Chondrocyte (in vitro differentiated cells): Measurements from ENCODE around the gene GPHA2. TPM values are rescaled to one million over a fixed set of nuclear protein-coding genes. Genes with fewer than 3 reads are reported as not detected.
A peak's percentile ranks its signal among the peaks of the same experiment; 100 is the strongest.

Experiments
- DNase-seq: peaks from one replicate; pipeline ENCODE4 v3.0.0; 2021; ENCODE audit warnings: mixed read lengths, low spot score
- H3K27ac Mint-ChIP-seq: one replicate; pipeline ENCODE4 v1.8.0; 2021; ENCODE audit warnings: mild to moderate bottlenecking, moderate library complexity, mixed read lengths; ENCODE audit not compliant: unreplicated experiment
- H3K27me3 Mint-ChIP-seq: 2 replicates; pipeline ENCODE4 v1.8.0; 2021; ENCODE audit warnings: low read depth, mixed read lengths
- H3K36me3 Mint-ChIP-seq: 2 replicates; pipeline ENCODE4 v1.8.0; 2021; ENCODE audit warnings: low read depth, mixed read lengths
- H3K4me1 Mint-ChIP-seq: 2 replicates; pipeline ENCODE4 v1.8.0; 2021; ENCODE audit warnings: low read depth, mild to moderate bottlenecking, mixed read lengths
- H3K4me3 Mint-ChIP-seq: one replicate; pipeline ENCODE4 v1.8.0; 2021; ENCODE audit warnings: mild to moderate bottlenecking, moderate library complexity, mixed read lengths; ENCODE audit not compliant: unreplicated experiment
- H3K9me3 Mint-ChIP-seq: 2 replicates; pipeline ENCODE4 v1.8.0; 2021; ENCODE audit warnings: low read depth, mixed read lengths
- CTCF ChIP-seq: fragments of 200-600 bp; sonication (generic); IDR thresholded peaks from 2 replicates; pipeline ENCODE4 v1.5.0; 2021; ENCODE audit warnings: antibody characterized with exemption, mild to moderate bottlenecking, moderate library complexity
- total RNA-seq: library from RNA; stranded (reverse); gene quantifications from 3 replicates; pipeline ENCODE4 v1.2.1, GENCODE V29; 2021

The GPHA2 gene
- total RNA-seq, 1 donor from 2014 or later = not detected

- H3K9me3 Mint-ChIP-seq = no peaks in the 10 kb centered on the region
- peaks cover 29% of the 10 kb centered on the region for H3K4me1 Mint-ChIP-seq
- H3K27ac Mint-ChIP-seq = no peak overlapping the region
- no peaks in the 10 kb centered on the region for H3K36me3 Mint-ChIP-seq
- no peak for DNase-seq
- TF ChIP-seq CTCF = no peak
- H3K4me3 Mint-ChIP-seq = no peak overlapping the region
- no peaks in the 10 kb centered on the region for H3K27me3 Mint-ChIP-seq
Observed at GRCh38 chr11:64919627-64920026, 16.1 kb downstream of the GPHA2 start.

- Mint-ChIP-seq H3K9me3 (no peaks in the 10 kb centered on the region), H3K27me3 (no peaks in the 10 kb centered on the region), H3K36me3 (peaks cover 2% of the 10 kb centered on the region), H3K27ac (peak overlapping the region; percentile 95), H3K4me1 (peaks cover 21% of the 10 kb centered on the region), H3K4me3 (peak overlapping the region; percentile 87)
- no peak for DNase-seq
- TF ChIP-seq CTCF = peak; percentile 66
Observed at GRCh38 chr11:64918017-64918416, 17.7 kb downstream of the GPHA2 start.

GRCh38 chr11:64917663-64917995 lies 18.1 kb downstream of the GPHA2 start:
- no peak for DNase-seq
- peaks cover 2% of the 10 kb centered on the region for H3K36me3 Mint-ChIP-seq
- peak overlapping the region; percentile 87 for H3K4me3 Mint-ChIP-seq
- peak overlapping the region; percentile 95 for H3K27ac Mint-ChIP-seq
- no peaks in the 10 kb centered on the region for H3K27me3 Mint-ChIP-seq
- no peak for TF ChIP-seq CTCF
- H3K4me1 Mint-ChIP-seq = peaks cover 21% of the 10 kb centered on the region
- H3K9me3 Mint-ChIP-seq = no peaks in the 10 kb centered on the region

- Mint-ChIP-seq H3K27me3 (no peaks in the 10 kb centered on the region), H3K36me3 (peaks cover 2% of the 10 kb centered on the region), H3K9me3 (no peaks in the 10 kb centered on the region), H3K27ac (peak within 1 kb of the TSS; percentile 95), H3K4me3 (peak within 1 kb of the TSS; percentile 87), H3K4me1 (peaks cover 21% of the 10 kb centered on the region)
- DNase-seq = no peak
- TF ChIP-seq CTCF = no peak
Observed at GRCh38 chr11:64916775-64917662, 18.7 kb downstream of the GPHA2 start, which contains the start of gene ATG2A. TSS of gene ATG2A (minus strand) at chr11:64917209. CDS start at chr11:64917135, 74 bp downstream.

GRCh38 chr11:64916040-64916774 lies 19.5 kb downstream of the GPHA2 start:
- no peak for DNase-seq
- Mint-ChIP-seq H3K27ac (peak overlapping the region; percentile 95), H3K4me1 (peaks cover 21% of the 10 kb centered on the region), H3K4me3 (peak overlapping the region; percentile 87), H3K27me3 (no peaks in the 10 kb centered on the region), H3K36me3 (peaks cover 8% of the 10 kb centered on the region), H3K9me3 (no peaks in the 10 kb centered on the region)
- TF ChIP-seq CTCF = no peak
